ENCODE data around the gene HTRA2. TPM values are rescaled to one million over a fixed set of nuclear protein-coding genes. Genes with fewer than 3 reads are reported as not detected.

The HTRA2 gene
- total RNA-seq, 1 experiment from 2014 or later: 70.3 TPM

DNA sequence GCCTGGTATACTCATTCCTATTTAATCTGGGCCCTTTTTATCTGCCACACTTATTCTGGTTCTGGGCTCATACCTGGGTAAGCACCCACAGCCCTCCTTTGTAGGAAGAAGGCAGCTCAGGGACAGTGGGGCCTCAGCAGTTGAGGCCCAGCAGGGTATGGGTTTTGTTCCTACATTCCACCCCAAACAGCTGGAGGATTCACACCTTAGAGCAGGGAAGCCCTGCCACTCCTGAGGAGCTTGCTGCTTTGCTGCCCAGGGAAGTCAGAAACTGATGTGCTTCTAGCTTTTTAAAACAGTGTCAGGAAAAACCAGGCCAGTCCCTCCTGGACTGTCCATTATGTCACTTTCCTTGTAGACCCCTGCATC is 29.2 kb upstream of the HTRA2 start:
- DNase-seq (ENCODE audit: low spot score): no peak

DNA sequence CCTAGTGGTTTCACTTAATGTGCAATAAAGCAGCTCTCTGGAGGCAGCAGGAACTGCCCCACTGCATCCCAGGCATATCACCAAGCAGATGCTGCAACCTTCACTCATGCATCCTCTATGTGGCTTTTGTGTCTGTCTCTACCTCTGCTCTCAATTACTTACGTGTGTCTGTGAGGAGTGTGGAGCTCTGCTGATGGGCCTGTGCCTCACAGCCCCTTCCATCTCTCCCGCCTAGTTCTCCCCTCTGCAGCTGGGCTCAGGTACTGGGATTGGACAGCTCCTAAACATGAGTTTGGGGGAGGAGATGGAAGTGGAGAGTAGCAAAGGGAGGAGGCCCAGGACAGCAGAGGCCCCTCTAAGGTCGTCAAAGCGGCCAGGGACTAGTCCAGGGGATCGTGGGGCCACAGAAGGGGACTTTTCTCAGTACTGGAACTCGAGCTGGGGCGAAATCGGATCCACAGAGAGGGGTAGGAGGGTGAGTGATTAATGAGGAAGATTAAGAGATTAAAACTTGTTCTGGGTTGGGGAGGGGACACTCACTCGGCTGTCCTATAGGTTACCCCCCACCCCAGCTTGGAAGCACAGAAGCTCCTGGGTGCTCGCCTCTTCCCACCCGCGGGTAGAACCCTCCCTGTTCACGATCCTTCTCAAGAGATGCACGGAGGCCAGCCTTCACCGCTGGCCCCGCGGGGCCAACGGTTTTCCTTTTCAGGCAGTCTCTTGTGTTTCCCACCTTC is 28.2 kb upstream of the HTRA2 start:
- no peak for DNase-seq (ENCODE audit: low spot score)

DNA sequence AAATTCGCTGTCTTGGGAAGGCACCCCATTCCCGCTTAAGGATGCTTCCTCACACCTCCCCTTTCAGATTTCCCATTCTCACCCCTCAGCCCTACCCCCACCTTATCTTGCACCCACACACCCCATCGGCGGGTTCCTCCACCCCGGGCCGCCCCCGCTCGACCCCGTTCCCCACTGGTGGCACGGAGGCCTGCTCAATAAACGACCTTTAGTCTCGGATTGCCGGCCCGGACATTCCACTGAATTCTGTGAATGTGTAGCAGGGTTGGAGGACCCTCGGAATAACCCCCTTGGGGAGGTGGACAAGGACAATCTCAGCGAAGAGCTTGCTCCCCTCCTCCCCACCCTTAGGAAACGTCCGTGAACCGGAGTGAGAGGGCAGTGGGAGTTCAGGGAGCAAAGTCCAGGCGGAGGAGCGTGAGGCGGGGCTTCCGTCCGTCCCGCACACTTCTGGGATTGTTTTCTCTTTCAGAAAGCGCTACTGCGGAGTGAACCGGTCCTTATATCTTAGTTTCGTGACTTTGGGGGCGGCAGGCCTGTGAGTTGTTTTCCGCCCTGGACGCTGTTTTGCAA is 27.5 kb upstream of the HTRA2 start:
- no peak for DNase-seq (ENCODE audit: low spot score)

DNA sequence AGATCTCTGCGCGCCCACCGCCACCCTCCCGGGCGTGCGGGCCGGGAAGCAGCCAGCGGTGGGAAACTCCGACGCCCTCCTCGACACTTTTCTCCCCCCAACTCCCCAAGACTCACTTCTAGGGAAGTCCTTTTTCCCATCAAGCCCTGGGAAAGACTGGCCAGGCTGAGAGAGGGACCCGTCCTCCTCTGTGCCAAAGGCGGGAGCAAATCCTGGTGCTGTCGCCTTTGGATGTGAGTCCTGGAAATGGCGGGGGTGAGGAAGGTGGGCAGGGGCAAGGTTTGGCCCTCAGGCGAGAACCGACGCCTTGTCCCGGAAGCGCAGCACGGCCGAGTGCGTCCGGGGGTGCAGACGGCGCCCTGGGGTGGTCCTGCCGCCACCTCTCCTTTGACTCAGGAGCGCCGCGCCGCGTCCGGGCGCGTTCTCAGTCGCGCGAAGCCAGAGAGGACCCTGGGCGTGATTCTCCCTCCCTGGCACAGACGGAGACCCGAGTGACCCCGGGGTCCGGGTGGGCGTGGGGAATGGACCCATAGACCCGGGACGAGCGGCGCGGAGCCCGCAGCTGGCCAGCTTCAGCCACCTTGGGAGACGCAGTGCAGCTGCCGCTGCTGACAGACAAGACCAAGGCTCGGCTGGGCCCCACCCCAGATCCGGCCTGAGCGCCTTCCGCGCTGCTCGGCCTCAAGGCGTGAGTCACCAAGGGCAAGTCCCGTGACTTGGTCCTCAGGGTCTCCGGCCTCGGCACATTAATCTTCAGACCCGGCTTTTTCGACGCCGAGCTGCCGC is 26.8 kb upstream of the HTRA2 start:
- DNase-seq (ENCODE audit: low spot score): peak; percentile 42

DNA sequence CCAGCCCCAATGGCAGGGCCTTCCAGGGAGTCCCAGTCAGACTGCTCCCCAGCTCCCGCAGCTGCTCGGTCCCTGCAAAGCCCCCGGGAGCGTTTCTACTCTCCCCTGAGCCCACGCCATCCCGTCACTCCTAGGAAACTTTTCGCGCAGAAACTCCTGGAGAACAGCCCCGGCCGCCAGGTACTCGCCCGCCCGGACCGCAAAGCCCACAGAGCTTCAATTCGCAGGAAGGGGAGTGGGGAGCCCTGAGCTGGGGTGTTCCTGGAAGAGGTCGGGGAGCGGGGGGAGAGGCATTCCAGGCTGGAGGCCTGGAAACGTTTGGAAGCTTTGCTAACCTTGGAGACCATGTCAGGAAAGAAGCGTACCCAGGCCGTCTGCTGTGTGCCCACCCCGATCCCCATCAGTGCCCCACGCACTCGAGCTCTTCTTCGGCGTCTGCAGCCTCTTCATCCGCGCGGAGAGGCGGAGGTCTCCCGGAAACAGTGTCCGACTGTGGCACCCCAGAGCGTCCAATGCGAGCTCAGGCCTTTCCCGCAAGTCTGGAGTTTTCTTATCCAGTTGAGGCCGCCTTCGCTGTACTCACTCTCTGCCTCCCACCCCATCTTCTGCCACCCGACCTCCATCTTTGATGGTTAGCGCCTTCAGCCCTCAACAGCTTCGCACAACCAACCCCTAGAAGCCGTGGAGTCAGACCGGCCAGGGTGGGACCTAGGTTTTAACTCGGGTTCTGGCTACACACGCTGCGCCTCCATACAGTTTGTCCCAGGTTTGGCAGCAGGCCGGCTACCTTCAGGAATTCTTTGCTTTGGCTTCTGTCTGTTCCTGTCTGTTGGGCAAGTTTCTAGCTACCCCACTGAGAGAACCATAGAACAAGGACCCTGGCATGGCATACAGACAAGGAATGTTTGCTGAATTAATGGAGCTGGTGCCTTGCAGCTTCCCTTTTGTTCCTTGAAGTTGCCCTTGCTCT is 25.9 kb upstream of the HTRA2 start:
- DNase-seq (ENCODE audit: low spot score): no peak

DNA sequence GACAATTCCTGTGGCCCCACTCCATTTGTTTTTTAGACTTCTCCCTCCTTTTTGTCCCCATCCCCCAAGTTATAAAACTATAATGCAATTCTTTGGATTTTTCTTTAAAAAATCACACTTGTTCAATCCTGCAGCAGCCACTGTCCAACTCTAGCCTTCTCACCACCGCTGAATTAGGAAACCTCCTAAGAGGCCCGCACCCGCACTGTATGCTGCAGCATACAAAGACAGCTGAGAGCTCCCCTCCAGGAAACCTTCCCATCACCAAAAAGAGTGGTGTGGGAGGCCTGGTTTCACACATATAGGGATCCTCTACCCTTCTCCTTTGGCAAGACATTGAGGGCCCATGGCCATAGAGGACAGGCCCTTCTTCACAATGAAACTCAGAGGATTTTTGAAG is 25.1 kb upstream of the HTRA2 start:
- DNase-seq (ENCODE audit: low spot score): no peak

DNA sequence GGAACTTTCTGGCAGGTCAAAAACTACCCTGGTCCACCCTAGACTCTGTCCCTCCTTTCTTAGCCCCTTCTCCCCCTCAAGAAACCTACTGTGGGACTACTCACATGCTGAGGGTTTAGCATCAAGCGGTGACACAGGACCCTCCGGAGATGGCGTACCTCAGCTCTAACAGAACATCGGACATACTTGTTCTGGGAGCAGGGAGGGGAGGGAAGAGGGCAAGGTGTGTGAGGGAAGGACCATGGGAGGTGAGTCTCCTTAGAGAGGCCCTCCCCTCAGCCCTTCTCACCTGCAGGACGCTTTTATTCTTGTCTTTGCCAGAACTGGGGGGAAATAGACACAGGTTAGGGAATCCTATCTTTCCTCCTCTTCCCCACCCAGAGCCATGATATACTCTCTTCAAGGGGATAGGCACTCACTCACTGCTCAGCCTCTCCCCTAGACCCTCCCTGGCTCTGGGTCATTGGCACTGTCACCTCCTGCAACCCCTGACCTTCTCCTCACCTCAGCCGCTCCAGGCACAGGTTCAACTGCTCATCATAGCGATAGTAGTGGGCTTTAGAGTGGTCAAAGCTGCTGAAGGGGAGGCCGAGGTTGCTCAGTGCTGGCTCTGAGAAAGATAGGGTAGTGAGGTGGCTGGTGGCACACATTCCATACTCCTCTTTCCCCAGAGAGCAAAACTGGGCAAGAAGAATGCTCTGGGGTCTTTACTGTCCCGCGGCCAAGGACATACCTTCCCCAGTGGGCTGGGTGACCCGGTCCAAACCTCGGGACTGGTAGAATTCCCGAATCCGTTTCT is 24.1 kb upstream of the HTRA2 start:
- DNase-seq (ENCODE audit: low spot score): no peak

DNA sequence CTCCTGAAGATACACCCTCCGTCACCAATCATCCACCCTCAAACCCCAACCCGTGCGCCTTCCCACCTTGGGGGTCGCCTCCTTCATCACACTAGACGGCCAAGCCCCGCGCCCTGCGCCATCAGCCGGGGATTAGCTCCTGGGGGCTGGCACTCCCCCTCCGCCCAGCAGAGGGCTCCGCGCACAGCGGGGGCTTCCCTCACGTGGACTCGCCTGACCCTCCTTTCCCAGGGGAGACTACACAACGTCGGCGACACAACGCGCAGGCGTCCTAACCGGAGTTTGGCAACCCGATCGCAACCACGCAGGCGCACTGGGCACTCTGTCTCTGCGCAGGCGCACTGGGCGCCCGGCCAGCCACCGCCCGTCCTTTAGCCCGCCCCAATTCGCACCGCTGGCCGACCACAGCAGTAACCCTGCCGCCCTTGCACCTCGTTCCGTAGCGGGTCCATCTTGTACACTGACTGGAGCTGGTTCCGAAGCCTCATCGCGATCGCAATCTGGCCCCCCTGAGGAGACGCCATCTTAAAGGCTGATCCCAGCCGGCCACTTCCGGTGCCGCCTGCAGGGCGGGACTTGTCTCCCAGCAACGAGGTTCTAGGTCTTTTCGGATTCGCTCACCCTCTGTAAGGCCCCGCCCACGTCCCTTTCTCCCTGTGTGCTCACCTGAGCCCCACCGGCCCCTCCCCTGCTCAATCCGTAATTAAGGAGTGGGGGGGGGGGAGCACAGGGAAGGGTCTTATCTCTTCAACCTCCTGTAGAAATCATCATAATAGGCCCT is 22.4 kb upstream of the HTRA2 start, which contains the start of gene PCGF1:
Gene PCGF1 (minus strand): TSS at position 551 of the 781 bp plus-strand sequence. CDS start 27 bp downstream, at position 524.
- peak; percentile 98 for DNase-seq (ENCODE audit: low spot score)

DNA sequence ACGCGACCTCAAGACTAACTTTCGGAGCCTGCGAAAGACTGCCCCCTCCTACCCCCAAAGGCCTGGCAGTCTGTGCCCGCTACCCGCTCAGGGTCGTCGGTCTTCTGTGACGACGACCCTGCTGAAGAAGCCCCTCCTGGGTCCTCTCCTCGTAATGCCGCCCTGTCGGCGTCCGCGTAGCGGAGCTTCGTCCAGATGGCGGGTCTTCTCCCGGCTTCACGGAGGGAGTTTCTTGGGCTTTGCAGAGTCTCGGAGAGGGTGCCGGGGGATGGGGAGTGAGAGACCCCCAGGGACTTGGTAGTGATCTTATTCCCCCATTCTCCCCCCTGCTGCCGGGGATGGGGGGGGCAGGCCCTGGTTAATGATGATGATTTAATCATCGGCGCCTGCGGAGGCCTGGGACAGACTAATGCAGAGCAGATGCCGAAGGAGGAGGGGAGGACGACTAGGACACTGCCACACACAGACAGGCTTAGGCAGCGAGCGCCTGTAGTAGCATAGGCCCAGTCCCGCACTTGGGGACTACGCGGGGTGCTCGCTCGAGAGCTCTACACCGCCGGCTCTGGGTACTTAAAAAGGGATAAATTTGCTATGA is 21.7 kb upstream of the HTRA2 start:
- DNase-seq (ENCODE audit: low spot score): peak; percentile 44

DNA sequence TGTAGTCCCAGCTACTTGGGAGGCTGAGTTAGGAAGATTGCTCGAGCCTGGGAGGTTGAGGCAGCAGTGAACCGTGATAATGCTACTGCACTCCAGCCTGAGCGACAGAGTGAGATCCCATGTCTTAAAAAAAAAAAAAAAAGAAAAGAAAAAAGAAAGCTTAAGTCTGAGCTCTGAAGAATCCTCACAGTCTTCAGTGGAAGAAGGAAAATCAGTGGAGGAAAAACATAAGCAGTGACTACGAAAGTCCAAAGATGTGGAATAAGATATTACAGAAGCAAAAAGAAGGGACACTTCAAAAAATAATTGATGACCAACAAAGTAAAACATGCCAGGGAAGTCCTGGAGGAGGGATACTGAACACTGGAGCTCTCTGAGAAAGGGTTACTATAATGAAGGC is 19.5 kb upstream of the HTRA2 start:
- DNase-seq (ENCODE audit: low spot score): no peak

DNA sequence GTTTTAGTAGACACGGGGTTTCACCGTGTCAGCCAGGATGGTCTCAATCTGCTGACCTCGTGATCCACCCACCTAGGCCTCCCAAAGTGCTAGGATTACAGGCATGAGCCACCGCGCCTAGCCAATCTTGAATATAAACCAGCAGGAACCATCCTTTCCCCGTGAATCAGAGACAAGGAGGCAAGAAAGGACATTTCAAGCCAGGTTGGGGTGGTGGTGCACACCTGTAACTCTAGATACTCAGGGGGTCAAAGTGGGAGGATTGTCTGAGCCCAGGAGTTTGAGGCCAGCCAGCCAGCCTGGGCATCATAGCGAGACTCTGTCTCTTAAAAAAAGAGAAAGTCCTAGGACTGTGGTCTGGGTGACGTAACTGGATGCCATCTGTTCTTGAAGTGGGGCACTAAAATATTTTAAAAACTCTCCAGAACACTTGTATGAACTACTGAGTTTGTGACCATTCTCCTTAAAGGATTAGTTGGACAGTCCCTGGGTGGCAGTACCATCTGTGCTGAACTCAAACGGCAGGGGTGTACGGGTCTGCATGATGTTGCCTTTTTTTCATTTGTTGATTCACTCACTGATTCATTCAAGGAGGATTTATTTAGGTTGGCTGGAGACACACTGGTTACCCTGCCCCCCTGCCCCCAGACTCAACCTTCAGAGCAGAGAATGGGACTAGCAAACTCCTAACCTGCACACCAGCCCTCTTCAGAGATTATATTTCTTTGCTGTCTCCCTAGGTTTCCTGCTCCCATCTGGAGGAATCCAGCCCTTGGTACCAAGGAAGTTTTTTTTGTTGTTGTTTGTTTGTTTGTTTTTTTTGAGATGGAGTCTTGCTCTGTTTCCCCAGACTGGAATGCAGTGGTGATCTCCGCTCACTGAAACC is 18.4 kb upstream of the HTRA2 start:
- no peak for DNase-seq (ENCODE audit: low spot score)

DNA sequence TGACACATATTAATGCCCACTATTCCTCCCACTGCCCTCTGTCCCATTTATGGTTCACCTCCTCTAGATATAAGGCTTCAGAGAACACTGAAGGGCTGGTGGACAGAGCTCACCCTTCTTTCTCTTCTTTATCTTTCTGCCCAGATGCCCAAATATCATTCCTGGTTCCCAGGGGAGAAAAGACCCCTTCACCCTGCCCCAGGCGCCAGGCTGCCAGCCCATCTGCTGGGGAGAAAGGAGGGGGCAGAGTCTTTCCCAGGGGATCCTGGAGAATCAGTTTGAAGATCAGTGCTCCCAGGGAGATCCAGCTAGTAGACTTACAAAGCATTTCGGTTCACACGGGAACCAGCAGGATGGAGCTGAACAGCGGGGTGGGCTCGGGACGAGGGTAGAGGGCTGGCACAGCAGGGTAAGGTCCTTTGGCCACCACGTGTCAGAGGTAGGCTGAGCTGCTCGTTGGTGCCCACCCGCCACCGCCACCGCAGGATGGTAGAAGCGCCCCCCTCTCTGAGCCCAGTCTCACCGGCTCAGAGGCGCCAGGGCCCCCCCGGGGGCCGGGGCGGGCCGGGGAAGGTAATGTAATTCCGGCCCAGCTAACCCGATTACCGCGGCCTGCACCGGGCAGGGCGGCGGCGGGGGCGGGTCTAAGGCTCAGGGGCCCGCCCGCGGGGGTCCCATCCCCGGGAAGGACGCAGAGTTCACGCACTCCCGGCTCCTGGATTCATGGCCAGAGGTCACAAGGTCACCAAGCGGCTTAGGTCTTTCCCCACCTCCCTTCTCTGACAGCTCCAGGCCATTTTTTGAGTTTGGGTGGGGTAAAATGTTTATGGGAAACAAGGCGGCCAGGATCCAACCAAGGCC is 16.8 kb upstream of the HTRA2 start:
- no peak for DNase-seq (ENCODE audit: low spot score)

DNA sequence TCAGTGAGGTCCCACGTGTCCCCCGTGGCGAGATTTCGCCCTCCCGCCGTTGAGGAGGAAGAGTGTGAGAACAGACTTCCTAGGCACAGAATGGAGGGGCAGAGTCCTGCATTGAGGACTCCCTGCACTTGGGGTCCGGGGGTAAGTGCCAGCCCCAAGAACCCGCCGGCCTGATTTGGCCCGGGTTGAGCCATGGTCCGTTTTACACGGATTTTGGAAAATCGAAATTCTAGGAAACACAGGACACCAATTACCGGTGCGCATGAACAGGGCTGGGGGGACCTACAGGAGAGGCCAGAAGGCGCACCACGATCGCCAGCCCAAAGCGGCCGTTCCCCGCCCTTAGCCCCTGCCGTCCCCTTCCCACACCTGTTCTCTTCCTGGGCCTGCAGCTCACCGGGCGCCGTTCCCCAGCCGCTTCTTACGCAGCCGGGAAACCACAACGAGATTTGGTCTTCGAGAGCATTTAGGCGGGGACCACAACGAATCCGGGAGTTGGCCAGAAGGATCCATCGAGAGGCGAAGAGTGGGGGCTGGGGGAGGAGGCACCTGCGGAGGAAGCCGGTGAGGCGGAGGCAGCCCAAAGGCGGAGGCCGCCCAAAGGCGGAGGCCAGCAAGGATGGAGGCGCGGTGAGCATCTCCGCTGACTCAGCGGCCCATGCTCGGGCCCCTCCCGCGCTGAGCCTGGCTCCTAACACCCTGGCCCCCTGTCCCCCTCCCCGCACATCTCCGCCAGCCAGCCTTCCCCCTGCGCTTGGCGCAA is 15.9 kb upstream of the HTRA2 start:
- DNase-seq (ENCODE audit: low spot score): no peak

DNA sequence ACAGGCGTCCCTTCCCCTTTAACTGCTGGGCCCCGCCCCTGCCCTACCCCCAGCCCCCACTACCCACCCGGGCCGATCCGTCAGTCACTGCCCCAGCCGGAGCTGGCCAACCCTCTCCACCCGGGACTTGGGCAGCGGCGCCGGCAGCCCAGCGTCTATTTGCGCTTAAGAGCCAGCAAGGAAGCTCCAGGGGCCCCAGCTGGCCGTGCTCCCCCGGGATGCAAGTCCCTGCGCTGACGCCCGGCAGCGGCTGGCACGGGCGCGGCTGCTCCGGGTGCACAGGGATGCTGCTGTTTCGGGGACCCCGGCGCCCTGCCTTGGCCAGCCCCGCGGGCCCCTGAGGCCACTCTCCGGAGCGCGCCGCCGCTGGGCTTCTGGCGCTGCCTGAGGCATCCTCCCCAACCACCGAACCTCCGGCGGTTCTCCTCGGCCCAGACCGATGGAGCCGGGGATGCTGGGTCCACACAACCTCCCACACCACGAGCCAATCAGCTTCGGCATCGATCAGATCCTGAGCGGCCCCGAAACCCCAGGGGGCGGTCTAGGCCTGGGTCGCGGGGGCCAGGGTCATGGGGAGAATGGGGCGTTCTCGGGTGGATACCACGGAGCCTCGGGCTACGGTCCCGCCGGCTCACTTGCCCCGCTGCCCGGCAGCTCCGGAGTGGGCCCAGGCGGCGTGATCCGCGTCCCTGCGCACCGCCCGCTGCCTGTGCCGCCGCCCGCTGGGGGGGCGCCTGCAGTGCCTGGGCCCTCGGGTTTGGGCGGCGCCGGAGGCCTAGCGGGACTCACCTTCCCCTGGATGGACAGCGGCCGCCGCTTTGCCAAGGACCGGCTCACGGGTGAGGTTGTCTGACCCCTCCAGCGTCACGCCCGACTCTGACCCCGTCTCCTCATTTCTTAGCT is 15.1 kb upstream of the HTRA2 start, which contains the start of gene TLX2:
Gene TLX2 (plus strand): TSS at position 83 of the 903 bp plus-strand sequence. CDS start 357 bp downstream, at position 440.
- DNase-seq (ENCODE audit: low spot score): no peak

DNA sequence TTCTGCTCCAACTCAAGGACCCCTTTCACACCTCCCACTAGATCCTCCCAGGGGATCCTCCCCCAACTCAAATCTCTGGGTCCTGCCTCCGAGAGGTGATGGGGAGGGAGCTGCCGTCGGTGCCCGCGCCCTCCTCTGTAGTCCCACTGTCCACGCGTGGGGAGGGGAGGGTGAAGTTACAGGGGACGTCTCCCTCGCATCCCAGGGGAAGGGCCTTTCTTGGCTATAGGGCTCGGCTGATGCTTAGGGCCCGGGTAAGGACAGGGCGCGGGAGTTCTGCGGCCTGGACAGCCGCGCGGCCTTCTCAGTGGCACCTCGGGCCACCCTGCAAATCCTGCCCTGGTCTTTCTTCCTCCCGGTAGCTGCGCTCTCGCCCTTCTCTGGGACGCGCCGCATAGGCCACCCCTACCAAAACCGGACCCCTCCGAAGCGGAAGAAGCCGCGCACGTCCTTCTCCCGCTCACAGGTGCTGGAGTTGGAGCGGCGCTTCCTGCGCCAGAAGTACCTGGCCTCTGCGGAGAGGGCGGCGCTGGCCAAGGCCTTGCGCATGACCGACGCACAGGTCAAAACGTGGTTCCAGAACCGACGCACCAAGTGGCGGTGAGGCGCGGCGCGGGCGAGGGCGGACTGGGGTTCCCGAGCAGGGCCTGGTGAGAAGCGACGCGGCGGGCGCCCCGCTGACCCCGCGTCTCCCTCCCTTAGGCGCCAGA is 14.3 kb upstream of the HTRA2 start:
- no peak for DNase-seq (ENCODE audit: low spot score)
